Glomerular visceral epithelial cell (primary cell): ENCODE measurements around the gene TMEM106C.

ENCODE experiments used
- DNase-seq: peaks from one replicate; pipeline ENCODE4 v3.0.0-alpha.2; 2016; ENCODE audit errors: extremely low spot score

The TMEM106C gene

DNA sequence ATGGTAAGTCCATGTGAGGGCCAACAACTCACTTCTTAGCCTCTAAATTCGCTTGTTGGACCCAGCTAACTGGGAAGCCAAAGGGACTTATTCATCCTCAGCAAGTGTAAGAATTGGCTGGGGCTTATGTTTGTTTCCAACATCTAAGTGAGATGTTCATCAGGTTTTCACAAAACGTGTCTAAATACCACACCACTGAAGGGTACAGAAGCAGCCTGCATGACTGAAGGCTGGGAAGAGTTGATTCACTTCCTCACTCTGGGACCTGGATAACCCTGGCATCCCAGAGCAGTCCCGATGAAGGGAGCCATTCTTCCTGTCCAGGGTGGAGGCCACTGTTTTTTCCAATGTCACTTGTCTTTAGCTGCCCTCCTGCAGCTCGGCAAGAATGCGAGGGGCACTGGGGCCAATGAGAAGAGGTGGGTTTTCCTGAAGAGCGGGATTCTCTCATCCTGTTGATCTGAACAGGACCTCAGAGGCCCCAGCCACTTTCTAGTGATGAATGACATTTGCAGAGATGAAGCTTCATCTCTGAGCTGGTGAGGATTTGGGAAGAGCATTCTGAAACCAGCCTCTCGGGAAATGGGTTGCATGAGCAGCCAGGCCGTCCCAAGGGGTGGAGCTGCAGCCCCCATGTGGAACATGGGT is 53.1 kb downstream of the TMEM106C start:
- no peak for DNase-seq

DNA sequence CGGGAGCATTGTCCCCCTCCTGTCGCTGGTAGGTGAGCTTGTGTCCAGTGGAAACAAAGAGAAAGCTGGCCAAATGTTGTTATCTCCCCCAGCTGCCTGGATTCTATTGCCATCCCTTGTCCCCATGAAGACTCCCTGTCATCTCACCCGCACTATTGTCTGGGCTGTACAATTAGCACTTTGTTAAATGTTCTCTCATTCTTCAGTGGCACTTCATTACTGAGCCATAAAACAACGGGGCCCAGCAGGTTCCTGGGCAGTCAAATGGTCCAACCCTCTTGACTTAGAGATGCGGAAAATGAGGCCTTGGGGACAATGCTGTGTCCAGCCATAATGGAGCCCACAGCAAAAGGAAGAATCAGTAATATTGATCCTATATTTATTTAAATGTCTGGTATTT is 54.1 kb downstream of the TMEM106C start:
- DNase-seq, result no peak

DNA sequence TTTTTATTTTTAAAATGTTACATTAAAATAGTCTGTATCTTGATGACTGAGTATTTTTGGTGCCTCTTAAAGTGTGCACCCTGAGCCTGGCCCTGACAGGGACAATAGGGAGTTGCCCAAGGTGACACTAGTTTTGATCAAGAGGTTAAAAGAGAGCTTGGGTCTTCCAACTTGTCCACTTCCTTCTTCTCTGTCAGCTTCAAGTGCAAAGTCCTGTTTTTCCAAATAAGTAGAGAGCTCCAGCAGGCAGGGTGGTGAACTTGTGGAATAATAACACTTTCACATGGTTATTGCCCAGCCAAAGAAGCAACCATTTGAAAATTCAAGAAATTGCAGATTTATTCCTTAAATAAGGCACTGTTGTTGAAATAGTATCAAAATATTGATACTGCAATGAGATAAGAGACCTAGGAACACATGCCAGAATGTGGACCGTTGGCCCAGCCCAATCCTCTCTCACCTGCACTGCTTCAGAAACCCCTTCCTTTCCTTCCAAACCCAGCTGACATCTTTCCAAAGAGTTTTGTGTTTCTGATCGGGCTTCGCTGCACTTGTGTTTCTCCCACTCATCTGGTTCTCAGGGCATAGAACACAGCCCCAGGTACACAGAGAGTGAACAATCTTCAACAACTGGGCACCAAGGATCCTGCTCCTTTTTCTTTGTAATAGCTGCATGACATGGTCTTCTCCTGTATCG is 54.7 kb downstream of the TMEM106C start:
- no peak for DNase-seq
